HG03575 (cell line): Measurements from ENCODE around the gene ENPEP.
"Not testable (repeated sequence)": the region's sequence is repeated elsewhere in the genome, so short reads cannot be mapped to it uniquely, and the experiment has no call there.

ENCODE experiments used
- ATAC-seq: cut with Tn5 transposase; IDR thresholded peaks from one replicate; pipeline ENCODE4 v1.9.1; 2021; ENCODE audit not compliant: unreplicated experiment, insufficient number of reproducible peaks, low FRiP score; ENCODE audit errors: extremely low read depth

ENPEP gene

DNA sequence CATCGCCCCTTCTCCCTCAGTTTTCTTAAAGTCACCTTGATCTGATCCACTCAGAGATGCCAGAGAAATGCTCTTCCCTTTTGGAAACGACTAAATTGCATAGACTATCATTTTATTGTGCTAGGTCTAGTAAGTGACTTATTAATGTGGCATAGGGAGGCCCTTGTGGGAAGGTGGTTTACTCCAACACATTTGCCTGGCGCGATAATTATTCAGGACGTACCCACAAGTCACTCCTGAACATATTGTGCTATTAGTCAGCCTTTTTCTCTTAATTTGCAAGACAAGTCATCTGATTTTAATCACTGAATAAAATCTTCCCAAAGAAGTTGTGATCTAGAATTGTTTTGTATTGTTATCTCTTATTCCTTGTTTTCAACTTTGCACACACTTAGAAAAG is 7.6 kb downstream of the ENPEP start:
- no peak for ATAC-seq

DNA sequence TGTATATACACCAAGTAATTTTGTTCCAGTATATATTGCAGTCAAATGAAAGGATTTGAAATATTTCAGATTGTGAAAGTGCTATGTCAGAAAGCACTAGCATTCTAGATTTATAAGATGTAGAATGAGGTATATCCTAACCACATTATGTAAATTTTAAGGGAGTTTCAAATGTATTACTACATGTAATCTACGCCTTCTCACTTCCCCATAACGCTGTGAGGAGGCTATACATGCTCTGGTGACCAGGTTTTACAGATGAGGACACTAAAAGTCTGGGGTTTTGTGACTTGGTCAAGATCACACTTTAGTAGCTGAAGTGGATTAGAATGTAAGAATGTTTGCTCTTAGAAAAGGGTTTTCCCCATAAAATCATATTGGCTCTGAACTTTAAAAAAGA is 8.1 kb downstream of the ENPEP start:
- ATAC-seq = peak; percentile 99

DNA sequence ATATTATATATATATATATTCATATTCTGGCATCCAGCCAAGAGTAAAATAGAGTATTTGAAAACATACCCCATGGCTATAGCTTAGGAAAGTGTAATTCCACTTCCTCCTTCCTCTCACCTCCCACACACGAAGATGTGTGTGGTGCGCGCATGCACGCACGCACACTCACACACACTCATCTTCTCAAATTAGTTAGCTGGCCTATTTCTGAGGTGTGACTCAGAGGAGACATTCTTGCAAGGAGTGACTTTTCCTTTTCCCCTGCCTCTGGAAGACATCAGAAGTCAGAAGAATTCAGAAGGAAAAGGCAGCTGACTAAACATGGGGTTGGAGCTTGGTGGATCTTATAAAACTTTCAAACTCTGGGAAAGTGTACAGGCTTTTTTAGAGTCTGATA is 8.8 kb downstream of the ENPEP start:
- no peak for ATAC-seq

DNA sequence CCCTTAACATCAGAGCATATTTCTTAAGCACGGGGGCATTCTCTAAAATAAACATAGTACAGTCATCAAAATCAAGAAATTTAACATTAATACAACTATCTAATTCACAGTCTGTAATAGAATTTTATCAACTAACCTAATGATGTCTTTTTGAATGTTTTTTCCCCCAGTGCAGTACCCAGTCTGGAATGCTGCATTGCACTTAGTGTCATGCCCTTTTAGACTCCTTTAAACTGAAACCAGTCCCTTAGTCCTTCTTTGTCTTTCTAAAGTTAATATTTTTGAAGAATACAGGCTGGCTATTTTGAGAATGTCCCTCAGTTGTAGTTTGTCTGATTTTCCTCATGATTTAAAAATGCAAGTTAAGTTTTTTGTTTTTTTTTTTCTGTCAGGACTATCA is 9.5 kb downstream of the ENPEP start:
- no peak for ATAC-seq

DNA sequence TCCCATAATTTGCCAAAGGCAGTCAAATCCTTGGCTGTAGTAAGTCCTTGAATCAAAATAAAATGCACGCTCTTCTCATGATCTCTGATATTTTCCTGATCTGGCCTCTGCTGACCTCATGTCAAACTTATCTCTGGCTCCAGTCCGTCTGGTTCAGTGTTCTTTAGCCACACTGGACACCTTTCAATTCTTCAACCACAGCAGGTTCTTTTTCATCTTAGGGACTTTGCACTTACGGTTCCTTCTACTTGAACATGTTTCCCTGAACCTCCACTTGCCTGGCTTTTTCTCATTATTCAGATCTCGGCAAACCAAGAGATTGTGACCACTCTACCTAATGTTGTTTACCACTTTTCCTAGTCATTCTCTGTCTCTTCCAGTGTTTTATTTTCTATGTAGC is 10.3 kb downstream of the ENPEP start:
- no peak for ATAC-seq

DNA sequence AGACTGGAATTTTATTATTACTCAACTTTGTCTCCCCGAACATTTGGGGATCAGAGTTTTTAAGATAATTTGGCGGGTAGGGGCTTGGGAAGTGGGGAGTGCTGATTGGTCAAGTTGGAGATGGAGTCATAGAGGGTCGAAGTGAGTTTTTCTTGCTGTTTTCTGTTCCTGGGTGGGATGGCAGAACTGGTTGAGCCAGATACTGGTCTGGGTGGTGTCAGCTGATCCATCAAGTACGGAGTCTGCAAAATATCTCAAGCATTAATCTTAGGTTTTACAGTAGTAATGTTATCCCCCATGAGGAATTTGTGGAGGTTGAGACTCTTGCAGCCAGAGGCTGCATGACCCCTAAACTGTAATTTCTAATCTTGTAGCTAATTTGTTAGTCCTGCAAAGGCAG is 10.9 kb downstream of the ENPEP start:
- ATAC-seq = not testable (repeated sequence)

DNA sequence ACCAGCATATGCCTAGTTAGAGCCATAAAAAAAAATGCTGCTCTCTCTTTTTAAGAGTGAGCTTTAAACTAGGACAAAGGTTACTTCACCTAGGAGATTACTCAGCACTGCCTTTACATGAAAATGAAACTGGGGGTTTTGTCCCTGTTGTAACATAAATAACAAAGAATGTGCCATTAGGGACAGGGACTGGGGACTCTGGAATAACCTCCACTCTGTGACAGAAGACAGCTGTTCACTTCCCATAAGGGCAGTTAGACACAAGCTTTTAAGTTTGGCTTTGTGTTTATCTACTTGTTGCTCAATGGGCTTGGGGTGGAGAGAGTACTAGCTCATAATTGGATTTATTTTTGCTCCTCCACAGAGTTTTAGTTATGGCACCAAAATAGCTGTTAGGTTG is 11.9 kb downstream of the ENPEP start:
- ATAC-seq = no peak

DNA sequence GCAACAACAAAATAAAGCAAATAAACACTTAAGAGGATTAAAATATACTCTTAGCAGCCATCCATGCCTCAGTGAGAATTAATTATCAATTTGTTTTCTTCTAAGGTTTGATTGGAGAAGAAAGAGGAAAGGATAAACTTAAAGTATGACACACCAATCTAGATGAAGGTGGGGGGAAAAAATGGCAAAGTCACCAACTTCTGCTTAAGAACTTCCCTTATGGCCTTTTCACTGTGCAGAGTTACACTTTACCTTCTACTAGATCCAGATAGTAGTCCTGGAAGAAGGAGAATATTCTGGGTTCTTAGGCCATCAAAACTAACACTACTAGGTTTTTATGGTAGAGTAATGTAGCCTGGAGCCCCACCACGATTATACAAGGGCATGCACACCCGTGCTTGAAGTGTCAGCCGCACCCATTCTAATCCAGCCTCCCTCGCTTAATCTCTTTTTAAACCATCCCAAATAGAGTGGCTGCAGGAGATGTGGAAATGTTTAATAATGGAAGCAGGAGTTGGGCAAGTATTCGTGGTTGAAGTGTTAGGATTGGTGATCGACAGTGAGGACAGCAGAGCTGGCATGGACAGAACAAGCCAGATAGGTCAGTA is 14.1 kb downstream of the ENPEP start:
- no peak for ATAC-seq

DNA sequence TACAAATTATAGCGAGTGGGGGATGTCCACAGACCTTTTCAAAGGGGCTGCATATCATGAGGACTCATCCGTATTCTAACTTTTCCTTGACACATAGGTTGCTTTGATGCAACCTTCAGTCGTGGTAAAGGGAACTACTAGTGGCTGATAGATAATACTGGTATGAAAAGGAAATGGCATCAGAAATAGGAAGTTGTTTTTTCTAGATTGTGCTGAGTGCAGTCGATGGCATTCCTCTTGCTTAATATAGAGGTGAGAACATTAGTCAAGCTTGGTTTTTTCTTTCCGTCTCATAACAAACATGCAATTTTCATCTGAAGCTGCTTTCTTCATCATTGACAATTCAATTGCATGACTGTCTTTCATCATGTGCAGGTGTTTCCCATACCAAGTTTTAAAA is 16.6 kb downstream of the ENPEP start:
- ATAC-seq = no peak

DNA sequence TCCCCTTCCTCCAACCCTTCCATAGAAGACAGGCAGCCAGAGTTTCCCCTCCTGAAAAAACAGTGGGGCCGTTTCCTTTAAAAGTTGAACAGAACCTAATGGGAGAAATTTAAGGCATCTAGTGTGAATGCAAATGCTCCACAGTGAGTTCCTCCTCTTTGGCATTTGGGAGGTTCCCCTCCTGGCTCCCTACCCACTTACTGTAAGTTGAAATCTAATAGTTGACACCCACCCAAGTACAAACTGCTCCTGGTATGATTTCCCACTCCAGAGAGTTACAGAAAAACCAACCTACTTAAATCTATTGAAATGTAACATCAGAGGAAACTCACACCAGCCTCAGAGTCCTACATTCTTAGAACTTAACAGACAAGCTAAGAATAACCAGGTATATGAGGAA is 17.6 kb downstream of the ENPEP start:
- no peak for ATAC-seq

DNA sequence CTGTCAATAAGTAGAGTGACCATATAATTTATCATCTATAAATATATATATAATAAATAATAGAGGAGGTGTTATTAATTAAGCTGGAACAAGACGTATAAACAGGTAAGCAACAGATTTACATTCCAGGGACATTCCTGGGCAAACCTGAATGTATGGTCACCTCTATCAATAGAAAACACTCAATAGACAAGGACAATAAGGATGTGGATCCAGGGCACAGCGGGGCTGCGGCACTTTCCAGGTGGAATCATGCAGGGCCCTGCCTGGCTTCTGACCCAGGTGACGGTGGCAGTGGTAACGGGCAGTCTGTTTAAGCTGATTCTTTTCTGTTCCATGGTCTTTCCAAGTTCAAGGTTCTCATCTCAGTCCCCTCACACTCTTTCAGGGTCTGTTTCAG is 22.5 kb downstream of the ENPEP start:
- no peak for ATAC-seq

DNA sequence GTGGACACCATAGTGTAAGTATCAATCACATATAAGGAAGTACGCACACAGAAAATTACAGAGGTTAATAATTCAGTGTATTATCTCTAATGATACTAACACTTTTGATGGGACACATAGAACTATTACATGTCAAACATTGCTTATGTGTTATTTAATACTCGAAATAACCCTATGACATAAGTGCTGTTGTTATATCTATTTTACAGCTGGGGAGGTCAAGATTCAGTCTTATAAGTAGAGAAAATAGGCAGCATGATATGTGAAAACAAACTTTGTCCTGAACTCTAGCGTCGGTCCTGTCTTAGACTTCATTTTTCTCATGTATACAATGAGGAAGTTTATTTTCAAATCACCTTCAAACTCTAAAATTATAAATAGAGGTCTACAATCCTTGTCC is 23.2 kb downstream of the ENPEP start:
- no peak for ATAC-seq

DNA sequence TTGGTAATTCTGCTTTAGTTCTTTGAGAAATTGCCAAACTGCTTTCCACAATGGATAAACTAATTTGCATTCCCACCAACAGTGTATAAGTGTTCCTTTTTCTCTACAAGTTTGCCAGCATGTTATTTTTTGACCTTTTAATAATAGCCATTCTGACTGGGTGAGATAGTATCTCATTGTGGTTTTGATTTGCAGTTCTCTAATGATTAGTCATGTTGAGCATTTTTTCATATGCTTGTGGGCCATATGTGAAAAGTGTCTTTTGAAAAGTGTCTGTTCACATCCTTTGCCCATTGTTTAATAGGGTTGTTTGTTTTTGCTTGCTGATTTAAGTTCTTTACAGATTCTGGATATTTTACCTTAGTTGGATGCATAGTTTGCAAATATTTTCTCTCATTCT is 25.9 kb downstream of the ENPEP start:
- no peak for ATAC-seq

DNA sequence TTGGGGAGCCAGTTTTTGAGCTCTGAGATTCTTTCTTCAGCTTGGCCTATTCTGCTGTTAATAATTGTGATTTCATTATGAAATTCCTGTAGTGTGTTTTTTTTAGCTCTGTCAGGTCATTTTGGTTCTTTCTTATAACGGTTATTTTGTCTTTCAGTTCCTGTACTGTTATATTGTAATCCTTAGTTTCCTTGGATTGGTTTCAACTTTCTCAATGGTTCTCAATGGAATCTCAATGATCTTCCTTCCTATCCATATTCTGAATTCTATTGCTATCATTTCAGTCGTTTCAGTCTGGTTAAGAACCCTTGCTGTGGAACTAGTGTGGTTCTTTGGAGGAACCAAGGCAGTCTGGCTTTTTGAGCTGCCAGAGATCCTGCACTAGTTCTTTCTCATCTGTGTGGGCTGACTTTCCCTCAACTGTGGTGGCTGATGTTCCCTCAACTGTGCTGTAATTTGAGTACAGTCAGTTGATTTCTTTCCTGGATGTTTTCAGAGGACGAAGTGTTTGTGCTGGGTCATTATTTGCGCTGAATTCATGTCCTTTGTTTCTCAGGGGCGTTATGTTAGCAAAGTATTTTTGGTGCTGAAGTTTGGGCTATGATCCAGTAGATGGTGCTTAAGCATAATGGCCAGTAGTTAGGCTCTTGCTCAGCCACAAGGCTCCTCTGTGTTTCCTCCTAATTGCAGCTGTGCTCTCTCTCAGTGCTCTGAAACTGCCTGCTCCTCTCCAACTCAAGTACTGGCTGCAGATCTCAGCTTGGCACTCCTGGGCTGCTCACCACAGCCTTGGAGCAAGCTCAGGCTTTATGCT is 27.5 kb downstream of the ENPEP start:
- ATAC-seq = no peak

DNA sequence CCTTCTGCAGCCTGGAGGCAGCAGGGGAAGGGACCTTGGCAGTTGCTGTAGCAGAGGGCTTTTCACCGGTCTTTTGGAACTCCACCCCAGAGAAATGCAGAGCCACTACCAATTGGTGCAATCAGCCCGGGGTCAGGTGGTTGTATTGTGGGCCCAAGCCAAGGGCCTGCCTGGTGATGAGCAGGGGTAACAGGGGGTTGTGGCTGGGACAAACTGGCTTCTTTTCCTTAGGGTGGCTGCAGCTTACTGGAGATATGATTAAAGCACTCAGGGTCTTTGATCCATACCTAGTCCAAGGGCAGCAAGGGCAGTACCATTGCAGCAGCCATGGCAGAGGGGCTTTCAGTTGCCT is 28.1 kb downstream of the ENPEP start:
- ATAC-seq = no peak

DNA sequence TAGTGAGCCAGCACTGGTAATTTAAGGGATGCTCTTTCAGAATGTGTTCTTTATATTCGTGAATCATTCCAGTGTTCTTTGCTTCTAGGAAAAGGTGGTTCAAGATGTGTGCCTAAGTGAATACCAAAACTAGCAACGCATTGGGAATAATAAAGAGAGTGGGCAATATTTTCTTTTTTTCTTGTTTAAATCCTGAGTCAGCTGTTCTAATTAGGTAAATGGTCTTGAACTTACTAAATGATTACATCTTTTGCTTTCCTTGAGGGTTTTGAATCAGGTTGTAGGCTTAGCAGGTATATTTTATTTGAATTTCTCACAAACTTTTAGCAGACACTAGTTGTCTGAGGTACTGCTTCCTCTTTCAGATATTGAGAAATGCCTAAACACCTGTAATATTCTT is 29.5 kb downstream of the ENPEP start:
- ATAC-seq = no peak

DNA sequence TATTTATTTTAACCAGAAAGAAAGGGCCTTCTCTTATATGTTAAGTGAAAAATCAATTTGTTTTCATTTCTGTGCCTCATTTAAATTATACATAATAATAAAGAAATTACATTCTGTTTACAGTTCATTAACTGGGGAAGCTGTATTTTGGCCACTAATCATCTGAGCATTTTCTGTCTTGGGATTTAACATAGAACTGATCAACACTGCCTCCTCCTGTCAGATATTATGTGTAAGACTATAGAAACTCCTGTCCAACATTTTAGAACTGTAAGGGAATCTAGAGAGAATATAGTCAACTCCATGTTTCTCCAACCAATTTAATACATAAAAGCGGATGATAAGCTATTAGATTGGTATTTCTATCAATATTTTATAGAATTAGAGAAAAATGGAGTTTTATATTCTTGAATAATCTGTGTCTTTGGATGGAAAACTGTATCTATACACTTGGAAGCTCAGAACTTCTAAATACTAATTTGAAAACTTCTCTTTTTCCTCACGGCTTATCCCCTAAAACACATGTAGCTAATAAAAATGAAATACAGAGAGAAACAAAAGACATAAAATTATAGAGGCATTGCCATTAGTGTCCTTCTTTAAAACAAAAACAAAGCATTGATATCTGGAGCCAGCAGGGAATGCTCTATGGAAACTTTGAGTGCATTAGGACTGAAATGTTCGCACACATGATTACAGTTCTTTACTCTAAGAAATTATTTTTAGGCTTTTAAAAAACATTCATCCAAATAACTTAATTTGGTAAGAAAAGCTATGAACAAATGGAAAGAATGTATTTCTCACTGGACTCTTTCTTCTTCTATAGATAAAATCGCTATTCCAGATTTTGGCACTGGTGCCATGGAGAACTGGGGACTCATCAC is 33.1 kb downstream of the ENPEP start:
- no peak for ATAC-seq

DNA sequence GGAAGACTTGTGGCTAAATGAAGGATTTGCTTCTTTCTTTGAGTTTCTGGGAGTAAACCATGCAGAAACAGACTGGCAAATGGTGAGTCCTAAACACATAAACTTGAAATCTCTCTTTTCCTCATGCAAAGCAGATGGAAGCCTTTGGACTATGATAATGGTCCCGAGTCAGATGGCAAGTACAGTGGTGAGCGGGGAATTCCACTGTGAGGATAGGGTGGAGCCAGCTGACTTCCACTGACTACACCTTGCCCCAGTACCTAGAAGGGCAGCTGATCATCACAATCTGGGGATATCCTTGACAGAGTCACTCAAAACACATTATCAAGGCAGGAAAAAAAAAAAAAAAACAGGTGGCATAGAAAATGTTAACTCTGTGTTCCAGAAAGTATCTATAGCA is 34.3 kb downstream of the ENPEP start:
- ATAC-seq = no peak

DNA sequence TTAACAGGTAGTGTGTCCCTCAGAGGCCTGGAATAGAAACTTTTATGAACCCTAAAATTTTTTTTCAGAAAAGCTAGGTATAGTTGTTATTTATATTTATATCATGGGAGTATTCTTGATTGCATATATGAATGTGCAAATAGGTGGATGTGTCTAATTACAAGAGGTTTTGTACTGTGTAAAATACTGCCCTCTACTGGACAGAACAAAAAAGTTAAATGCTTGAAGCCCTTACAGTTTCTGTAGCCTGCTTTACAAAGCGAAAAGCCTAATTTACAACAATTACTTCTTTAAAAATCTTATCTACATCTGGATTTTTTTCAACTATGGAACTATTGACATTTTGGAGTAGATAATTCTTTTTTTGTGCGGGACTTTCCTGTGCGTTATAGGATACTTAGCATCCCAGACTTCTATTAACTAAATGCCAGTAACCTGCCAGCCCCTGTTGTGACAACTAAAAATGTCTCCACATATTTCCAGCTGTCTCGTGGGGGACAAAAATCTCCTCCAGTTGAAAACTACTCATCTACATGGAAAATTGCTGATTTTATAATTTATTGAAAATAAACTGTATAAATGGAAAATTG is 35.1 kb downstream of the ENPEP start:
- no peak for ATAC-seq

DNA sequence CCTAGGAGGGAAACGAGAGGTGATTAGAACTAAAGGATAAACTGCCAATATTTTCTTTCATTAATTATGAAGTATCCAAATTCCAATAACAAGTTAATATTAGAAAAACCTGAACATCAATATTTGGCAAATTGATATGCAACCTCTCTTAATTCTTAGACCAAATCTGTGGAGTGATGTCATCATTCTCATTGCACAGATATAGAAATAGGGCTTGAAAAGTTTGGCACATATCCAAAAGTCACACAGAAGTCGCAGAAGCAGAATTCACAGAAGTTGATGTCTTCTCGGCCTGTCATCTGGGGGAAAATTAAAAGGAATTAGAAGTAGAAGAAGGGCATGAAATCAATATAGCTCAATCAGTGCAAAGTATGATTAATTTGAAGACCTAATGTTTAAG is 36.9 kb downstream of the ENPEP start:
- ATAC-seq = no peak
